ENCODE results near the gene SUN1.
"Not testable (repeated sequence)": the region's sequence is repeated elsewhere in the genome, so short reads cannot be mapped to it uniquely, and the experiment has no call there.

The SUN1 gene, protein sequence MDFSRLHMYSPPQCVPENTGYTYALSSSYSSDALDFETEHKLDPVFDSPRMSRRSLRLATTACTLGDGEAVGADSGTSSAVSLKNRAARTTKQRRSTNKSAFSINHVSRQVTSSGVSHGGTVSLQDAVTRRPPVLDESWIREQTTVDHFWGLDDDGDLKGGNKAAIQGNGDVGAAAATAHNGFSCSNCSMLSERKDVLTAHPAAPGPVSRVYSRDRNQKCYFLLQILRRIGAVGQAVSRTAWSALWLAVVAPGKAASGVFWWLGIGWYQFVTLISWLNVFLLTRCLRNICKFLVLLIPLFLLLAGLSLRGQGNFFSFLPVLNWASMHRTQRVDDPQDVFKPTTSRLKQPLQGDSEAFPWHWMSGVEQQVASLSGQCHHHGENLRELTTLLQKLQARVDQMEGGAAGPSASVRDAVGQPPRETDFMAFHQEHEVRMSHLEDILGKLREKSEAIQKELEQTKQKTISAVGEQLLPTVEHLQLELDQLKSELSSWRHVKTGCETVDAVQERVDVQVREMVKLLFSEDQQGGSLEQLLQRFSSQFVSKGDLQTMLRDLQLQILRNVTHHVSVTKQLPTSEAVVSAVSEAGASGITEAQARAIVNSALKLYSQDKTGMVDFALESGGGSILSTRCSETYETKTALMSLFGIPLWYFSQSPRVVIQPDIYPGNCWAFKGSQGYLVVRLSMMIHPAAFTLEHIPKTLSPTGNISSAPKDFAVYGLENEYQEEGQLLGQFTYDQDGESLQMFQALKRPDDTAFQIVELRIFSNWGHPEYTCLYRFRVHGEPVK

DNA sequence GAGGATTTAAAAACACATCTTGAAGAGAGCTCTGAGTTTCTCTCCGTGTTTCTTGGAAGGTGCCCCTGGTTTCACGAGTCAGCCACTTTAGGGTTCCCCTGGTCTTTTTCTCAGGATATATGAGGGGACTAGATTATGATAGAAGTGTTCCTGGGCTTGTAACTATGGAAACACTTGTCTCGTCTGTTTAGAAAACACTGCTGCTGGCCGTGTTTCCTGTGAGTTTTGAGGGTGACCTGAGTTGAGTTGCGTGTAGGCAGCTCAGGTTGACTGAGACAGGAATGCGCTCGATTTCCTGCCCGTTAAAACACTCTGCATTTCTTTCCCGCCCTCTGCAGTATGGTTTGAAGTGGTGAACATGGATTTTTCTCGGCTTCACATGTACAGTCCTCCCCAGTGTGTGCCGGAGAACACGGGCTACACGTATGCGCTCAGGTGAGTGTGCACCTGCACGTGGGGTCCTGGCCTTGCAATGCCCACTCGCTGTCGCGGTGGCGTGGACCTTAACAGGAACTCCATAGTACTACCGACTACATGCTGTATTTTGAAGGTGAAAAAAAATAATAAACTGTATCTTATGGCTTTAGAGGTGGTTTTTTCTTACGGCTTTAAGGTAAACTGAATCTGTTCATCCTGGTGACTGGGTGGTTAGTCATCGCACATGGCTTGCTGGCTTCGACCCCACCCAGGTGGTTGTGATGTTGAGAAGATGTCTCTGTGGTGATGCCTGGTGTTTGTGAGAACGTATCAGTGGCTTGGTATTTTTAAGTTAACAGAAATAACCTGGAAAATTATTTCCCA is at the start of gene SUN1:
Gene SUN1, plus strand, starts transcription at position 310 of the 801 bp plus-strand sequence. Its CDS starts 49 bp downstream, at position 359.
- peak; percentile 74 for DNase-seq

DNA sequence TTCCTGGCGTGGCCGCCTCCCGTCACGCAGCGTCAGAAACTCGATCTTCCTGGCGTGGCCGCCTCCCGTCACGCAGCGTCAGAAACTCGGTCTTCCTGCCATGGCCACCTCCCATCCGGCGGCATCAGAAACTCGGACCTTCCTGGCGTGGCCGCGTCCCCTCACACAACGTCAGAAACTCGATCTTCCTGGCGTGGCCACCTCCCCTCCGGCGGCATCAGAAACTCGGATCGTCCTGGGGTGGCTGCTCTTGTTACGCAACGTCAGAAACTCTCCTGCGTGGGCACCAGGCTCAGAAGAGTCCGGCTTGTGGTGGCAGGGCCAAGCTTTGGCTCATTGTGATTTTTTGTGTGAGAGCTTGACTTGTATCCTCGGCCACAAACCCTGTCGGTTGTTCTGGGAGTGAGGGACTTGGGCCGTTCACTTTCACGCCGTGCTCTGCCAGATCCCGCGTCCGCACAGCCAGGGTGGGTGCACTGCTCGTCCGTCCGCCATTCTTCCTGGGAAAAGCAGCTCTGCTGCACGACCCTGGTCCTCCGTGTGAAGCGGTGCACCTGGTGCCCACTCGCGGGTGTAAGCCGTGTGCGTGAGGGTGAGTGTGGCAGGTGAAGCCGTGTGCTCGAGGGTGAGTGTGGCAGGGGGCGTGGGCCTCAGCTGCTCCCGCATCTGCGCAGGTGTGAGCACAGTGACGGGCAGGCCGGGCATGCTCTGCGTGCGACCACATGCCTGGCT is 49.4 kb upstream of the SUN1 start:
- DNase-seq = no peak

DNA sequence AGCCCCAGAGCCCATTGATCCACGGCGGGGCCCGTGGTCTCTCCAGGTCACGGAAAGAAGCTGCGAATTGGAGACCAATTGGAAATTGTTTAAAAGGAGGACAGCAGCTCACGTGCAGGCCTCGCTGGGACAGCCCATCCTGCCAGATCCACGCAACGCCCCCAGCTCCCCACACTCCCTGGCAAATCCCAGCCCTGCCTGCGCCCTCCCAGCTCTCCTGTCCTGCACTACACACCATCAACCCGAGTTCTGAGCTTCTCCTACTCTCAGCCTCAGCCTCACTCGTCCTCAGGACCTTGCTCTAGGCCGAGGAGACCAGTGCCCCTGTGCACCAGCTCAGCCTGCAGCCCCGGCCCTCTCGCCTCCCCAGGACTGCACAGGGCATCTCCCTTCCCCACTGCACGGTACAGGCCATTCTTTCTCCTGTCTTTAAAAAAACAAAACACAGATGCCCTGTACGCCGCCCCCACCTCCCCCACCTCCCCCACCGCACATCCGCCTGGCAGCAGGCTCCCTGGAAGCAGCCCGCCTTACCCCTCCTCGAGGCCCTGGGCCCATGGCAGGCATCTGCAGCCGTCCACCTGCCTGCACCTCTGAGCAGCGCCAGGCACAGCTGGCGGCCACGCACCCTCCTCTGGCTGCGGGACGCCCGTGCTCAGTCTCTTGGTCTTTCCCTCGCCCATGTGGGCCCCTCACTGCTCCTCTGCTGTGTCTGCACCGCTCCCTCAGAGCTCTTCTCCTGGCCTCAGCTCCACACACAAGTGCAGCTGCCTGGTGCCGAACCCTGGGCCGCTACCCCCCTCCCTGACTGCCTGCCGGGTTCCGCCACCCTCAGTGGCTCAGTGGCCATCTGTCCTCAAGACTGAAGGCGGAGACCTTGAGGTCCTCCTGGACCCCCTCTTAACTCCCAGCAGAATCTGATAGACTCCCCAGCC is 48.5 kb upstream of the SUN1 start:
- no peak for DNase-seq

DNA sequence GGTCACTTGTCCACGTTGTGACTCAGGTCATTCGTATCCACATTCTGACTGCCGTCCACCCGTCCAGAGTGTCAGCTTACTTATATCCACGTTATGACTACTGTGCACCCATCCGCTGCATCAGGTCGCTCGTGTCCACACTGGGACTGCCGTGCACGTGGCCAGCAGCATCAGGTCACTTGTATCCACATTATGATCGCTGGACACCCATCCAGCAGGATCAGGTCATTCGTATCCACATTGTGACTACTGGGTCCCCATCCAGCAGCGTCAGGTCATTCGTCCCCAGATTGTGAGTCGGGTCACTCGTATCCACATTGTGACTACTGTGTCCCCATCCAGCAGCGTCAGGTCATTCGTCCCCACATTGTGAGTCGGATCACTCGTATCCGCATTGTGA is 47.3 kb upstream of the SUN1 start:
- DNase-seq = no peak

DNA sequence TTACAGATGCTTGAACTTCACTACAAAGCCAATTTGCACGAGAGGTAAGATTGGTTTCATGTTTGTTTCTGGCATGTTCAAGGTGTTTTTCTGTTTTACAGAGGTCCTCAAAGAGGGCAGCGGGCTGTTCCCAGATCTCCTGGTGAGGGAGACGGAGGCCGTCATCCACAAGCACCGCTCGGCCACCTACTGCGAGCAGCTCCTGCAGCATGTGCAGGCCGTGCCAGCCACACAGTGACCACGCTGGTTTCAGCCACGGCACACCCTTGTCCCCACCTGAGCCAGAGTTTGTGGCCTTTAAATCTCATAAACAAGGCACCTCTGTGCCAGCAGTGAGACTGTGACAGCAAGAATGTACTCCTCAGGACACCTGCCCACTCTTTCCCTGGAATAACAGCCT is 46.9 kb upstream of the SUN1 start:
- DNase-seq = no peak

DNA sequence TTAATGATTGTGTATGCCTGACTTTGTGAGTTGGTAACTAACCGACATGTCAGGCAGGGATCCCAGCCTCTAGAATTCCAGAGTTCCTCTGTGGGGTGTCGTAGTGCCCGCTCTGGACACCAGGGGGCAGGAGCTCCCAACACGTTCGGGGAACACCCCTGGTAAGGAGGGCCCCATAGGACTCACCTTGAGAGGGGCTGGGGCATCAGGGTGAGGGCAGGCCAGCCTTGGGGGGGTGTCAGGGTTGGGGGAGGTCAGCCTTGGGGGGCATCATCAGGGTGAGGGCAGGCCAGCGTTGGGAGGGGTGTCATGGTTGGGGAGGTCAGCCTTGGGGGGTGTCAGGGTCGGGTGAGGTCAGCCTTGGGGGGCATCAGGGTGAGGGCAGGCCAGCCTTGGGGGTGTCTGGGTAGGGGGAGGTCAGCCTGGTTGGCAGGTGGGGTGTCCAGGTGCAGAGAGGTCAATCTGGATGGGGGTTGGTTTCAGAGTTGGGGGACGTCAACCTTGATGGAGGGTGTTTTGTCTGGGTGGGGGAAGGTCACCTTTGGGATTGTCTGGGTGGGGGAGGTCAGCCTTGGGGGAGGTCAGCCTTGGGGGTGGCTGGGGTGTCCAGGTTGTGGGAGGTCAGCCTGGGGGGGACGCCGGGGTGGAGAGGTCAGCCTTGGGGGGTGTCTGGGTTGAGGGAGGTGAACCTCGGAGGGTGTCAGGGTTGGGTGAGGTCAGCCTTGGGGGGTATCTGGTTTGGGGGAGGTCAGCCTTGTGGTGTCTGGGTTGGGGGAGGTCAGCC is 45.6 kb upstream of the SUN1 start:
- DNase-seq = peak; percentile 58

DNA sequence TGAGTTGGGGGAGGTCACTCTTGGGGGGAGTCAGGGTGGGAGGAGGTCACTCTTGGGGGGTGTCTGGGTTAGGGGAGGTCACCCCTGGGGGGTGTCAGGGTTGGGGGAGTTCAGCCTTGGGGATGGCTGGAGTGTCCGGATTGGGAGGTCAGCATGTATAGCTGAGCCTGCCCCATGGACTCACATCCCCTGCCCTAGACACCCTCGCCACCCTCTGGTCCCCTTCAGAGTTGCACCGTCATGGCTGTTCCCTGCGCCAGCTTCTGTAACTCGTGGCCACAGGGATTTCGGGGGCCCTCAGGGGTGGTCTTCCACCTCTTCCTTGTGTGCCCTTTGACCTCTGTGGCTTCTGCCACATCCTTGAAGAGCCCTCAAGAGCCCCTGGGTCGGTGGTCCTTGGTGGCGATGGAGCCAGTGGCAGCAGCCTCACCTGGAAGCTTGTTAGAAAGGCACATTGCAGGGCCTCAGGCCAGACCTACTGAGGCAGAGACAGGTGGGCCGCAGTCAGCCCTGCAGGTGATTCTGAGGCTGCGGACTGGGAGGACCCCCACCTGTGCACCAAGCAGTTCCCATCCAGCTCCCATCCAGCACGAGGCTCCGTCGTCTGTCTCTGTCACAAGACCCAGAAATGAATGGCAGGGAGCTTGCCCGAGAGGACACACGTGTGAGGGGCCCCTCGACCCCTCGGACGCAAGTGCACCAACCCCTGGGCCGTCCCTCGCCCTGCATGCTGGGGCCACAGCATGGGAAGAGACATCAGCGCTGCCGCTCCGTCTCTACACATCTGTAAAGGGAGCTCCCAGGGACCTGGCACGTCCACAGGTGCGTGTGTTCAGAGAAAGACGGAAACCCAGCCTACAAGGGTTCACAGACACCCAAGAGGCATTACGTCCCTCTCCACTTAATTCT is 44.7 kb upstream of the SUN1 start:
- no peak for DNase-seq

DNA sequence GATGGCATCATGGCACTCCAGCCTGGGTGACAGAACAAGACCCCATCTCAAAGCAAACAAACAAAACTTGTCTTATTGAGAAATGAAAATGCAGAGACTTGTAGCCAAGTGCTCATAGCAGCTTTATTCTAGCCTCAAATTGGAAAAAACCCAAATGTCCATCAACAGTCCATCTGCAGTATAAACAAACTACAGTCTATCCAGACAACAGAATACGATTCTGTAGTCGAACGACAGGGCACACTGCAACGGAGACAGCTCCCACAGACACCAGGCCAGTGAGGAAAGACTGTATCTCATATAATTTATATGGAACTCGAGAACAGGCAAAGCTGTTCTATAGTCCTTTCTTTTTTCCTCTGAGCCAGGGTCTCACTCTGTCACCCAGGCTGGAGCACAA is 40.8 kb upstream of the SUN1 start:
- DNase-seq = no peak

DNA sequence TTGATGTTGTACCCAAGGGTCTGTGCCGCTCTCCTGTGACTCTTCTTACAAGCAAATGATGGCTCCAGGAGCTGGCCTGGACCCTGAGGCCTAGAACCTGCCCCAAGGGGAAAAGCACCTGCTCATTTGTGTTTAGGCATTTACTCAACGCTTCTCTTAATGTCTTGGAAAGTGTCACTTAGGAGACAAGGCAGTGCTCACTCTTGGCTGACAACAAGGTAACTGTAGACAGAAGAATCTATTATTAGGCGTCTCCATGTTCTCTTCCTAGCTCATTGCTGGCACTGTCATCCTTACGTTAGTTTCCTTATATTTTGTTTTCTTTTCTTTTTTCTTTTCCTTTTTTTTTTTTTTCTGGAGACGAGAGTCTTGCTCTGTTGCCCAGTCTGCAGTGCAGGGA is 38.1 kb upstream of the SUN1 start:
- no peak for DNase-seq

DNA sequence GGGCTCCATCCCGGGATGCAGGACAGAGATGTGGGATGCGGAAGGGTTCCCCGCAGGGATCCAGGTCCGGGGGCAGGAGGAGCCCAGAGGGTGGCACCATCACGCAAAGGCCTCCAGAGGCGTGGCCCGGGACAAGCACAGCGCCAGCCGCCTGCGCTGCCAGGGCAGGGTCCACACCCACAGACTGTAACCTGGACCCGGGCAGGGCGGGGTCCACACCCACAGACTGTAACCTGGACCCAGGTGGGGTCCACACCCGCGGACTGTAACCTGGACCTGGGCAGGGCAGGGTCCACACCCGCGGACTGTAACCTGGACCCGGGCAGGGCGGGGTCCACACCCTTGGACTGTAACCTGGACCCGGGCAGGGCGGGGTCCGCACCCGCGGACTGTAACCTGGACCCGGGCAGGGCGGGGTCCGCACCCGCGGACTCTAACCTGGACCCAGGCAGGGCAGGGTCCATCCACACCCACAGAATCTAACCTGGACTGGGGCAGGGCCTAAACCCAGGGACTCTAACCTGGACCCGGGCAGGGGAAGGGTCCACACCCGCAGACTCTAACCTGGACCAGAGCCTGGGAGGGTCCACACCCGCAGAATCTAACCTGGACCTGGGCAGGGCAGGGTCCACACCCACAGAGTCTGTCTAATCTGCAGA is 37.5 kb upstream of the SUN1 start:
- no peak for DNase-seq

DNA sequence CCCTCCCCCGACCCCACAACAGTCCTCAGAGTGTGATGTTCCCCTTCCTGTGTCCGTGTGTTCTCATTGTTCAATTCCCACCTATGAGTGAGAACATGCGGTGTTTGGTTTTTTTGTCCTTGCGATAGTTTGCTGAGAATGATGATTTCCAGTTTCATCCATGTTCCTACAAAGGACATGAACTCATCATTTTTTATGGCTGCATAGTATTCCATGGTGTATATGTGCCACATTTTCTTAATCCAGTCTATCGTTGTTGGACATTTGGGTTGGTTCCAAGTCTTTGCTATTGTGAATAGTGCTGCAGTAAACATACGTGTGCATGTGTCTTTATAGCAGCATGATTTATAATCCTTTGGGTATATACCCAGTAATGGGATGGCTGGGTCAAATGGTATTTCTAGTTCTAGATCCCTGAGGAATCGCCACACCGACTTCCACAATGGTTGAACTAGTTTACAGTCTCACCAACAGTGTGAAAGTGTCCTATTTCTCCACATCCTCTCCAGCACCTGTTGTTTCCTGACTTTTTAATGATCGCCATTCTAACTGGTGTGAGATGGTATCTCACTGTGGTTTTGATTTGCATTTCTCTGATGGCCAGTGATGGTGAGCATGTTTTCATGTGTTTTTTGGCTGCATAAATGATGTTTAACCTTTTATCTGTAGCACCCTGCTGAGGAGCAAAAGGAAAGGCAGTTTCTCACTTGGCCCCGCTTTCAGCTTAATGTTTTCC is 35.7 kb upstream of the SUN1 start:
- DNase-seq = not testable (repeated sequence)

DNA sequence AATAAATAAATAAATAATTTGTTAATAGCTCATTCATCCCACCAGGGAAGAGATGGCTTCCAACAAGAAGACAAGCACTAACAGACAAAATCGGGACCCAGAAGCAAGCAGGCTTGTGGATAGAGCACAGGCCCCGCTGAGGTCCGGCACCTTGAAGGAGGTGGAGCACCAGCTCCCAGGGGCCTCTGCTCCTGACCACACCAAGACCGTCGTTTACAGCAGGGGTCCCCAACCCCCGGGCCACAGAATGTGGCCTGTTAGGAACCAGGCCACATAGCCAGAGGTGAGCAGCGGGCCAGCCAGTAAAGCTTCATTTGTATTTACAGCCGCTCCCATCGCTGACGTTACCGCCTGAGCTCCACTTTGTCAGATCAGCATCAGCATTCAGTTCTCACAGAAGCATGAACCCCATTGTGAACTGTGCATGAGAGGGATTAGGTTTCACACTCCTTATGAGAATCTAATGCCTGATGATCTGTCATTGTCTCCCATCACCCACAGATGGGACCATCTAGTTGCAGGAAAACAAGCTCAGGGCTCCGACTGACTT is 33.3 kb upstream of the SUN1 start:
- no peak for DNase-seq

DNA sequence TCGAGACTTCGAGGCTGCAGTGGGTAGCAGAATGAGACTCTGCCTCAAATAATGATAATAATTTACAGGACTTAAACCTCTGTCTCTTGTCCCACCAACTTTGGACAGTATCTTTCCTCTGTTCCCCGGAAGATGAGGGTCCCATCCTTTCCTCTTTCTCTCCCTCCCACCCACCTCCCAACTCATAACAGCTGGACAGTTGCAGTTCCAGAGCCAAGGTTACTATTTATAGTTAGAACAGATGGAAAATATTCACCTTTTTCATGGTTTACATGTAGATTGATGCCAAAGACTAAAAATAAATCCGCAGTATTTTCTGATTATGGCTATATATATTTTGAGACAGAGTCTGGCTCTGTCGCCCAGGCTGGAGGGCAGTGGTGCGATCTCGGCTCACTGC is 31.6 kb upstream of the SUN1 start:
- no peak for DNase-seq

DNA sequence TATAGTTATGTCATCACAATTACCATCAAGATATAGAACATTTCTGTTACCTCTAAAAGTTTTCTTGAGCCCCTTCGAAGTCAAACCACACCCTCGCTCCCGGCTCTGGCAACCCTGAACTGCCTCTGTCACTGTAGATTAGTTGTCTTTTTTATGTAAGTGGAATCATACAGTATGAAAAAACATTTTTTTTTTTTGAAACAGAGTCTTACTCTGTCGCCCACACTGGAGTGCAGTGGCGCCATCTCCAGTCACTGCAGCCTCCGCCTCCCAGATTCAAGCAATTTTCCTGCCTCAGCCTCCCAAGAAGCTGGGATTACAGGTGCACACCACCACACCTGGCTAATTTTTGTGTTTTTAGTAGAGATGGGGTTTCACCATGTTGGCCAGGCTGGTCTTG is 30.9 kb upstream of the SUN1 start:
- DNase-seq = not testable (repeated sequence)

DNA sequence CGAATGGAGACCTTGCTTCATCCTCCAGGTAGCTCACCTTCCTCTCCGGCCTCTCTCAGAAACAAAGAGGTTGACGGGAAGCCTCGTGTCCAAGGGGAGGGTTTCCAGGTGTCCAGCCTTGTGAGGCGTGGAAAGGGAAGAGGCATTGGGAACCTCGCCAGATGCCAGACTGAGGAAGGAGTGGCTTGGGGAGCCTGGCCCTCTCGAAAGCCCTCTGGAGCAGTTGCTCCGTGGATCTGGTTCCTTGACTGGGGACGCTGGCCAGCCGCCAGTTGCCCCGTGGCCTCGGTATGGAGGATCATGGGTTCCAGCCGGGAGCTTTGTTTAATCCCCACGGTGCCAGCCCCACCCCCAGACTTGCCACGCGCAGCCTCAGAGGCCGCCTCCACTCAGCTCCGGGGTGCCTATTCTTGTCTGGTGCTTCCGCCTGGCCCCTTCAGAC is 30.3 kb upstream of the SUN1 start:
- DNase-seq = no peak

DNA sequence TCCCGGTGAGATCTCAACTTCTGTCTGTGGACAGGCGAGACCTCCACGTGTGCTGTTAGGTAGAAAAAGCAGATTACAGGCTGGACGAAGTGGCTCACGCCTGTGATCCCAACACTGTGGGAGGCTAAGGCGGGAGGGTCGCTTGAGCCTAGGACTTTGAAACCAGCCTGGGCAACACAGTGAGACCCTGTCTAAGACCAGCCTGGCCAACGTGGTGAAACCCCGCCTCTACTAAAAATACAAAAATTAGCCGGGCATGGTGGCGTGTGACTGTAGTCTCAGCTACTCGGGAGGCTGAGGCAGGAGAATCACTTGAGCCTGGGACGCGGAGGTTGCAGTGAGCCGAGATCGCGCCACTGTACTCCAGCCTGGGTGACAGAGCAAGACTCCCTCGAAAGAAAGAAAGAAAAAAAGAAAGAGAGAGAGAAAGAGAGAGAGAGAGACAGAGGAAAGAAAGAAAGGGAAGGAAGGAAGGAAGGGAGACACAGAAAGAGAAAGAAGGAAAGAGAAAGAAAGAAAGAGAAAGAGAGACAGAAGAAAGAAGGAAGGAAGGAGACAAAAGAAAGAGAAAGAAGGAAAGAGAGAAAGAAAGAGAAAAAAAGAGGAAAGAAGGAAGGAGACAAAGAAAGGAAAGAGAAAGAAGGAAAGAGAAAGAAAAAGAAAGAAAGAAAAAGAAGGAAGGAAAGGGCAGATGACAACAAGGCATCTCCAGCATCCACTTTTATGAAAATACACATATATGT is 29.6 kb upstream of the SUN1 start:
- DNase-seq = no peak

DNA sequence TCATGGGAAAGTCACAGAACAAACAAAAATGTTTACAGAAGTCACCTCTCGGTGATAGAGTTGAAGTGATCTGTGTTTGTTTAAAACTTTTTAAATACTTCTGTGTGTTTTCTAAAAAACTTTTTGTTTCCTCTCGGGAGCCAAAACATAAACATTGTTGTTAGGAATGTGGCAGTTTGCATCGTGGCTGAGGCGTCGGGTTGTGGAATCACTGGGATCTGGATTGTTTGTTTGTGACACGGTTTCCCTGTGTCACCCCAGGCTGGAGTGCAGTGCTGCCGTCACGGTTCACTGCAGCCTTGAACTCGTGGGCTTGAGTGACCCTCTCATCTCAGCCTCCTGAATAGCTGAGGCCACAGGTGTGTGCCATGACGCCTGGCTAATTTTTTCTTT is 29.0 kb upstream of the SUN1 start:
- no peak for DNase-seq
